Activated T-cell treated with anti-CD3 and anti-CD28 coated beads, Interleukin-2, amount 50 U/mL, for 72 hours (primary cell): ENCODE results near the gene MAPK14. TPM values are rescaled to one million over a fixed set of nuclear protein-coding genes. Genes with fewer than 3 reads are reported as not detected.
A peak's percentile ranks its signal among the peaks of the same experiment; 100 is the strongest.
"Not testable (repeated sequence)": the region's sequence is repeated elsewhere in the genome, so short reads cannot be mapped to it uniquely, and the experiment has no call there.

Experiments
- ATAC-seq, 2 donors: fragments of 150-1000 bp; cut with Tn5 transposase; replicated peaks in 1 of 2; 2 replicates each; pipeline ENCODE4 v1.10.0; 2021; ENCODE audit warnings: moderate library complexity in 2 of 2, mild to moderate bottlenecking in 1 of 2
- DNase-seq, 2 donors: peaks; one replicate each; pipeline ENCODE4 v3.0.0; 2021 to 2022; ENCODE audit warnings: mixed read lengths in 1 of 2
- H3K27ac Mint-ChIP-seq: one replicate; pipeline ENCODE4 v1.8.0; 2022; ENCODE audit warnings: mild to moderate bottlenecking, moderate library complexity, mixed read lengths
- H3K27me3 Mint-ChIP-seq: one replicate; pipeline ENCODE4 v1.8.0; 2022; ENCODE audit warnings: low read depth, mixed read lengths
- H3K36me3 Mint-ChIP-seq, 2 donors: one replicate each; pipeline ENCODE4 v1.8.0; 2022; ENCODE audit warnings: mixed read lengths in 2 of 2, mild to moderate bottlenecking in 1 of 2; ENCODE audit not compliant: insufficient read depth in 2 of 2
- H3K4me1 Mint-ChIP-seq: one replicate; pipeline ENCODE4 v1.8.0; 2022; ENCODE audit warnings: low read depth, mixed read lengths
- H3K4me3 Mint-ChIP-seq, 2 donors: one replicate each; pipeline ENCODE4 v1.8.0; 2022; ENCODE audit warnings: mild to moderate bottlenecking in 2 of 2, mixed read lengths in 2 of 2, moderate library complexity in 2 of 2
- H3K9me3 Mint-ChIP-seq, 2 donors: one replicate each; pipeline ENCODE4 v1.8.0; 2022; ENCODE audit warnings: mixed read lengths in 2 of 2
- total RNA-seq, 2 donors: library from RNA; stranded (reverse); gene quantifications; one replicate each; pipeline ENCODE4 v1.2.3, GENCODE V29; 2022

The MAPK14 gene
- total RNA-seq, 2 donors from 2014 or later = 53.0 to 63.4 TPM

- H3K4me1 Mint-ChIP-seq = peaks cover 69% of the 10 kb centered on the region
These were observed 99.2 kb downstream of the MAPK14 start for GRCh38 chr6:36126553-36127458.

GRCh38 chr6:36127462-36128016, 99.9 kb downstream of the MAPK14 start:
- DNase-seq (no peak), ATAC-seq (no peak)
- no peaks in the 10 kb centered on the region for H3K27me3 Mint-ChIP-seq
- H3K9me3 Mint-ChIP-seq = no peaks in the 10 kb centered on the region
- no peak overlapping the region for H3K27ac Mint-ChIP-seq
- no peaks in the 10 kb centered on the region for H3K36me3 Mint-ChIP-seq
- no peak overlapping the region for H3K4me3 Mint-ChIP-seq
- H3K4me1 Mint-ChIP-seq = peaks cover 69% of the 10 kb centered on the region

More at GRCh38 chr6:36126553-36127458, 99.2 kb downstream of the MAPK14 start:
- no peak for ATAC-seq
- peak in 1 of 2 donors; percentile 26 for DNase-seq
- peak overlapping the region; percentile 11 for H3K27ac Mint-ChIP-seq
- no peaks in the 10 kb centered on the region for H3K9me3 Mint-ChIP-seq
- H3K27me3 Mint-ChIP-seq = no peaks in the 10 kb centered on the region
- H3K36me3 Mint-ChIP-seq = no peaks in the 10 kb centered on the region
- H3K4me3 Mint-ChIP-seq = peak overlapping the region; percentile 1 to 3

- Mint-ChIP-seq H3K9me3 (no peaks in the 10 kb centered on the region), H3K36me3 (peaks cover 0 to 4% of the 10 kb centered on the region in 2 donors), H3K4me1 (peaks cover 69% of the 10 kb centered on the region), H3K4me3 (no peak overlapping the region), H3K27ac (no peak overlapping the region), H3K27me3 (no peaks in the 10 kb centered on the region)
- ATAC-seq (no peak), DNase-seq (no peak)
These were observed 100.5 kb downstream of the MAPK14 start for GRCh38 chr6:36128073-36128472.

DNA sequence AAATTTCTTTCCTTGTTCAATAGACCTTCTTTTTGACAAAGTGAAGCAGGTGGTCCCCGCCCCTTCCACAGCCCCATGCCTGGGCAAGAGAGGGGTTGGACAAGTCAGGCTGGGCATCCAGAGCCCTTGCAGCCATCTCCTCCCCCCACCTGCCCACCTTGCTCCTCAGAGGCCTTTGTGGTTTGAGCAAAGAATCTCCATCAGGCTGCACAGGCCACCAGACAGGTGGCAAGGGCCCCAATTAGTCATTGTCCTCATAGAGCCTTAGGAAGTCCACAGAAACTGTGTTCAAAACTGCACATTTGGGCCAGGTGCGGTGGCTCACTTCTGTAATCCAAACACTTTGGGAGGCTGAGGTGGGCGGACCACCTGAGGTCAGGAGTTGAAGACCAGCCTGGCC, 101.2 kb downstream of the MAPK14 start:
- DNase-seq (no peak), ATAC-seq (no peak)
- H3K27me3 Mint-ChIP-seq = no peaks in the 10 kb centered on the region
- H3K9me3 Mint-ChIP-seq = no peaks in the 10 kb centered on the region
- H3K27ac Mint-ChIP-seq = no peak overlapping the region
- H3K36me3 Mint-ChIP-seq = peaks cover 3 to 10% of the 10 kb centered on the region in 2 donors
- peaks cover 69% of the 10 kb centered on the region for H3K4me1 Mint-ChIP-seq
- peak overlapping the region; percentile 7 to 85 for H3K4me3 Mint-ChIP-seq

DNA sequence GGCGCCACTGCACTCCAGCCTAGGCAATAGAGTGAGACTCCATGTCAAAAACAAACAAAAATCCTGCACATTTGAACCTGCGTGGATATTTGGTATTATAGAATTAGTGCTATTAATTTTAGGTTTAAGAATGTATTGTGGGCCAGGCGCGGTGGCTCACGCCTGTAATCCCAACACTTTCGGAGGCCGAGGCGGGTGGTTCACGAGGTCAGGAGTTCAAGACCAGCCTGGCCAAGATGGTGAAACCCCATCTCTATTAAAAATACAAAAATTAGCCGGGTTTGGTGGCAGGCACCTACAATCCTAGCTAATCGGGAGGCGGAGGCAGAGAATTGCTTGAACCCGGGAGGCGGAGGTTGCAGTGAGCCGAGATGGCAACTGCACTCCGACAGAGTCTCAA, 101.7 kb downstream of the MAPK14 start:
- Mint-ChIP-seq H3K4me3 (peak overlapping the region; percentile 85 to 89), H3K4me1 (peaks cover 64% of the 10 kb centered on the region), H3K36me3 (peaks cover 4 to 12% of the 10 kb centered on the region in 2 donors)
- not testable (repeated sequence) for H3K9me3 Mint-ChIP-seq, H3K27me3 Mint-ChIP-seq, H3K27ac Mint-ChIP-seq, DNase-seq, ATAC-seq

DNA sequence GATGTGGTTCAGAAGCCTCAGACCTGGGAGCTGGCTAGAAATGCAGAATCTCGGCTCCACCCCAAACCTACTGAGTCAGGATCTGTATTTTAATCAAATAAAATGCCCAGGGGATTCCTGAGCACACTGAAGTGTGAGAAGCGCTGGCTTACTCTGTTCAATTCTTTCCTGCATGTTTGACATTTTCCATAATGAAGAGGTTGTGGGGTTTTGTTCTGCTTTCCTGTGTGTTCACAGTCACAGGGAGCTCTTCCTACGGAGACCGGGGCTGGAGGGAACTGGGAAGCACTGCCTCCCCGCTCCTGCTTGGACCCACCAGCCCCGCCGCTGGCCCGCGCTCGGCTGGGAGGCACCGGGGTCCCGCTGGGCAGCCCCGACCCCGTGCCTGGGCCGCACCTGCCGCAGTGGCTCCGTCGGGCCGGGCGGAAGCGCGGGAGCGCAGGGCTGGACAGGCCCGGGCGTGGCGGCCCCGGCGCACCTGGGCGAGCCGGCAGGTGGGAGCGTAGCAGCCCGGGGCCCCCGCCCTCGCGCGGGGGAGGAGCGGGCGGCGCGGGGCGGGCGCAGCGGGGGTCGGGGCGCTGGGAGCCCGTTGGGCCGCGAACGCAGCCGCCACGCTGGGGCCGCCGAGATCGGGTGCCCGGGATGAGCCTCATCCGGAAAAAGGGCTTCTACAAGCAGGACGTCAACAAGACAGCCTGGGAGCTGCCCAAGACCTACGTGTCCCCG, 102.5 kb downstream of the MAPK14 start, which contains the start of gene MAPK13:
Gene MAPK13 (plus strand): TSS at position 573 of the 726 bp plus-strand sequence. CDS start 70 bp downstream, at position 643.
- peak; percentile 39 to 56 for DNase-seq
- peak; percentile 23 to 25 for ATAC-seq
- Mint-ChIP-seq H3K36me3 (peaks cover 4 to 13% of the 10 kb centered on the region in 2 donors), H3K4me3 (peak within 1 kb of the TSS; percentile 85 to 89), H3K27ac (peak within 1 kb of the TSS; percentile 90), H3K27me3 (no peaks in the 10 kb centered on the region), H3K9me3 (no peaks in the 10 kb centered on the region), H3K4me1 (peaks cover 63% of the 10 kb centered on the region)

DNA sequence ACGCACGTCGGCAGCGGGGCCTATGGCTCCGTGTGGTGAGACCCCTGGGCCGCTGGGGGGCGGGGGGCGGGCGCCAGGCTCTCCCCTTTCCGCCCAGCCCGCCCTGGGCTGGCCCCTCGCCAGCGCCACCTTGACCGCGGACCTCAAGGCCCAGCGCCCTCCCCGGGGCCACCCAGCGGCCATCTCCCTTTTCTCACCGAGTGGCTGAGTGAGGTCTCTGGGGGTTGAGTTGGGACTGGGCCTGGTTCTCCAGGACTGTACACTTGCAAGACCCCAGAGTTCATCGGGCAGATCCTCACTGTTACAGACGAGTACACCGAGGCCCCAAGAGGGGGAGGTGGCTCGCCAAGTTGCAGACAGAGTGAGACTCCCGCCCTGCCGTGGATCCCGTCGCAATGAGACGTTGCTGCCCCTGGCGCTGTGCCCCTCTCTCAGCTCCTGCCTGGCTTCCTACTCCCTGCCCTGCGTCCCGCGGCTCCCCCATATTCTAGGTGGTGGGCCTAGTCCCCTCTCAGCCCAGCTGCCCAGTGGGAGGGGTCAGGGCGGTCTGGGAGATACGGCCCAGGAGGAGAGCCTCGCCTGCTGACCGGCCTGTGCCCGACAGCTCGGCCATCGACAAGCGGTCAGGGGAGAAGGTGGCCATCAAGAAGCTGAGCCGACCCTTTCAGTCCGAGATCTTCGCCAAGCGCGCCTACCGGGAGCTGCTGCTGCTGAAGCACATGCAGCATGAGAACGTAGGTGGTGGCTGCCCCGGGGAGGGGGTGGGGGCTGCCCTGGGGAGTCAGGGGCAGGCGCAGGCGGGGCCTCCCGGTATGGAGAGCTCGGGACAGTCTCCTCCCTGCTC, 103.3 kb downstream of the MAPK14 start:
- H3K4me3 Mint-ChIP-seq = peak overlapping the region; percentile 77 to 85
- peaks cover 61% of the 10 kb centered on the region for H3K4me1 Mint-ChIP-seq
- ATAC-seq (peak; percentile 64 to 65), DNase-seq (peak; percentile 77 to 78)
- no peaks in the 10 kb centered on the region for H3K9me3 Mint-ChIP-seq
- H3K36me3 Mint-ChIP-seq = peaks cover 5 to 14% of the 10 kb centered on the region in 2 donors
- no peaks in the 10 kb centered on the region for H3K27me3 Mint-ChIP-seq
- peak overlapping the region; percentile 67 for H3K27ac Mint-ChIP-seq

DNA sequence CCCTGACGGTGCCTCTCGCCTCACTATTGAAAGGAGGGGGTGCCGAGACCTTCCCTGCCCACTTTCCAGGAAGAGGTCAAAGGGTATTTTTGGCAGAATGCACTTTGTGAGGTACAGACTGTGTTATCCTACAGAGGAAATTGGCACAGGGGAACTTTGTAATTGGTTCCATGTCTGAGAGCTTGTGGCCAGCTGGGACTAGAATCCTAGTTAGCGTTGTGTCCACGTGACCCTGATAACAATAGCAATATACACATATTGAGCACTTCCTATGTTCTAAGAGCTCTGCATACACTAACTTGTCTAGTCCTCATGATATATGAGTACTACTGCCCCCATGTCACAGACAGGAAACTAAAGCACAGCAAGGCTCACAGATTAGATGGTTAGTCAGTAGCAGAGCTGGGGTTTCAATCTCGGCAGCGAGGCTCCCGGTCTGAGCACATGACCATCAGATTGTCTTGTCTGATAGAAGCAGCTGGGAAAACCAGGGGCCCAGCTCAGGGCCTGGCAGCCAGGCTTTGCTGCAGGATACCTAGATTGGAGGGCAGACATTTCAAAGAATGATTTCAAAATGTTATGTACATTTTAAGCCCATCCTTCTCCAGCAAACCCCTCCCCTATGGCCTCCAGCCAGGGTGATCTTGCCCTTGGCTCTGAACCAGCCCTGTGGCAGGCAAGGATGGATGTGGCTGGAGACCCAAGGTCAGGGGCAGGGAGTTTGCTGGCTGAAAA, 104.1 kb downstream of the MAPK14 start:
- Mint-ChIP-seq H3K36me3 (peaks cover 5 to 14% of the 10 kb centered on the region in 2 donors), H3K4me3 (peak overlapping the region; percentile 77 to 85), H3K9me3 (no peaks in the 10 kb centered on the region), H3K4me1 (peaks cover 53% of the 10 kb centered on the region), H3K27ac (peak overlapping the region; percentile 67), H3K27me3 (no peaks in the 10 kb centered on the region)
- ATAC-seq = peak; percentile 80 to 84
- peak; percentile 59 to 67 for DNase-seq

DNA sequence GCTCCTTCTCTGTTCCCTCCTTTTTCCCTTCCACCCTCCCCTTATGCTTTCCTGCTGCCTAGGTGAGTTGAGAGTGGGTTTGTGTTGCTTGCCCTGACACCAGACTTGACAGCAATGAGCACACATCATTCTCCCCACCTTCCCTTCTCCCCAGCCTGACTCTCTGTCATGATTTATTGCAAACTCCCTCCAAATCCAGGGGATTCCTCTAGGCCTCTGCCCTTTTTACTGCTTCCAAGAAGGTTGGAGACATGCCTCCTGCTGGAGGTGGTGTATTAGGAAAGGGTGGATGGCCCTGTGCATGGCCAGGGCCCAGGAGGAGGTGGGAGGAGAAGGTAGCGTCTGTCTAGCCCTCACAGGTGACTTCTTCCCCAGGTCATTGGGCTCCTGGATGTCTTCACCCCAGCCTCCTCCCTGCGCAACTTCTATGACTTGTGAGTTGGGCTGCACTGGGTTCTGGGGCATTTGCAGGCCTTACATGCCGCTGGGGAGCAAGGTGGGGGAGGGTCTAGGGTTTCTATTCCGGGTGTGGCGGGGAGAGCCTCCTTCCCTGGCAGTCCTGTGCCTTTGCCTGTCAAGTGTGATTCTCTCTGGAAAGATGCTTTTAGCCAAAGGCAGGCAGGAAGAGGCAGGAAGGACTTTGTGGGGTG, 104.8 kb downstream of the MAPK14 start:
- peaks cover 46% of the 10 kb centered on the region for H3K4me1 Mint-ChIP-seq
- H3K27ac Mint-ChIP-seq = no peak overlapping the region
- H3K36me3 Mint-ChIP-seq = peaks cover 5 to 14% of the 10 kb centered on the region in 2 donors
- H3K27me3 Mint-ChIP-seq = no peaks in the 10 kb centered on the region
- H3K4me3 Mint-ChIP-seq = peak overlapping the region; percentile 77 to 85
- H3K9me3 Mint-ChIP-seq = no peaks in the 10 kb centered on the region
- DNase-seq (no peak), ATAC-seq (no peak)

DNA sequence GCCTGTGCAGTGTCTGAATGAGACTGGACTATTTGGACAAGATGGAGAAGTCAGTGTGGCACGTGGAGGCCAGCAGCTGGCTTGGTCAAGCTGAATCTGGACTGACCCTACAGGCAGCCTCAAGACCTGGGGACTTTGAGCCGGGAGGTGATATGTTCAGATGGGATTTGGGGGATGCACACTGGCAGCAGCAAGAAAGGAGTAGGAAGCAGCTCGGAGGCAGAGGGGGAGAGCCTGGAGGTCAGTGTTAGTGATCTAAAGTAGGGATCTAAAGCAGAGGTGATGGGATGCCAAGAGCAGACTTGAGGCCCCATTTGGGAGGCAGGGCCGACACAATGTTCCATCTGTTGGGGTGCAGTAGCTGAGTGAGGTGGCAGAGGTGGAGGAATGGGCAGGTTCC, 105.5 kb downstream of the MAPK14 start:
- no peak overlapping the region for H3K4me3 Mint-ChIP-seq
- DNase-seq (no peak), ATAC-seq (no peak)
- no peaks in the 10 kb centered on the region for H3K27me3 Mint-ChIP-seq
- H3K9me3 Mint-ChIP-seq = no peaks in the 10 kb centered on the region
- H3K4me1 Mint-ChIP-seq = peaks cover 39% of the 10 kb centered on the region
- peaks cover 5 to 14% of the 10 kb centered on the region in 2 donors for H3K36me3 Mint-ChIP-seq
- peak overlapping the region; percentile 23 for H3K27ac Mint-ChIP-seq

DNA sequence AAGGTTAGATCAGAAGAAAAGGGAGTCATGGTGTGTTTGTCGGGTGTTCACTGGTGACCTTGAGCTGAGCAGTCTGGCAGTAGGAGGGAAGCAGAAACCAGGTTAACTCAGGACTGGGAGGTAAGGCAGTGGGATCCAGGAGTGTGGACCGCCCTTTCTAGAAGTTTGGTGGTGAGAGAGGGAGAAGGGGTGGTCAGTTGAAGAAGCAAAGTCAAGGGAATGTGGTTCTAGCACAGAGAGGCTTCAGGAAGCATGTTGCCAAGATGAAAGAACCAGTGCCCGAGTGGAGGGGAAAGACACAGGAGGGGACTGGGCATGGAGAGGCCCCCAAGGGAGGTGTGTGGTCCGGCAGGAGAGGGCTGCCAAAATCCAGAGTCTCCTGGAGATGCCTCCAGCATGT, 106.3 kb downstream of the MAPK14 start:
- no peak overlapping the region for H3K4me3 Mint-ChIP-seq
- H3K9me3 Mint-ChIP-seq = no peaks in the 10 kb centered on the region
- no peak for ATAC-seq
- no peak for DNase-seq
- H3K36me3 Mint-ChIP-seq = peaks cover 5 to 14% of the 10 kb centered on the region in 2 donors
- H3K27ac Mint-ChIP-seq = no peak overlapping the region
- no peaks in the 10 kb centered on the region for H3K27me3 Mint-ChIP-seq
- peaks cover 34% of the 10 kb centered on the region for H3K4me1 Mint-ChIP-seq
